GM18870 (cell line): ENCODE measurements around the gene UBB.

ENCODE experiments used
- ATAC-seq: cut with Tn5 transposase; IDR thresholded peaks from one replicate; pipeline ENCODE4 v1.9.1; 2021; ENCODE audit warnings: moderate library complexity; ENCODE audit not compliant: unreplicated experiment

Gene UBB

GRCh38 chr17:16417896-16418684 lies 37.2 kb downstream of the UBB start:
- ATAC-seq: no peak

- peak; percentile 1 for ATAC-seq
Observed at GRCh38 chr17:16418685-16419068, 37.8 kb downstream of the UBB start.

- ATAC-seq: peak; percentile 42
Observed at GRCh38 chr17:16419074-16419928, 38.4 kb downstream of the UBB start.

GRCh38 chr17:16419929-16420271 lies 39.0 kb downstream of the UBB start:
- ATAC-seq: no peak

- no peak for ATAC-seq
Observed at GRCh38 chr17:16422416-16422815, 41.5 kb downstream of the UBB start.

- no peak for ATAC-seq
Observed at GRCh38 chr17:16423226-16423872, 42.5 kb downstream of the UBB start.

- ATAC-seq: no peak
Observed at GRCh38 chr17:16425202-16425601, 44.3 kb downstream of the UBB start.

GRCh38 chr17:16425698-16426659 lies 45.1 kb downstream of the UBB start:
- no peak for ATAC-seq

- no peak for ATAC-seq
Observed at GRCh38 chr17:16427020-16427419, 46.1 kb downstream of the UBB start.

GRCh38 chr17:16428098-16428882 lies 47.4 kb downstream of the UBB start:
- ATAC-seq: no peak

- ATAC-seq: no peak
Observed at GRCh38 chr17:16429083-16429482, 48.2 kb downstream of the UBB start.

GRCh38 chr17:16430650-16431049 lies 49.8 kb downstream of the UBB start:
- no peak for ATAC-seq

- ATAC-seq: no peak
Observed at GRCh38 chr17:16432017-16432416, 51.1 kb downstream of the UBB start.
